GM18520 (cell line): ENCODE measurements around the gene FBLN7.

Experiments used
- ATAC-seq: cut with Tn5 transposase; IDR thresholded peaks from one replicate; pipeline ENCODE4 v1.9.1; 2021; ENCODE audit not compliant: unreplicated experiment

The FBLN7 gene

GRCh38 chr2:112229348-112229747 is 91.2 kb downstream of the FBLN7 start:
- no peak for ATAC-seq

GRCh38 chr2:112230371-112230770 is 92.2 kb downstream of the FBLN7 start:
- no peak for ATAC-seq
